ENCODE results near the gene RBFA.

RBFA gene

GRCh38 chr18:80076379-80076778 is 42.1 kb downstream of the RBFA start:
- no peak for DNase-seq

DNA sequence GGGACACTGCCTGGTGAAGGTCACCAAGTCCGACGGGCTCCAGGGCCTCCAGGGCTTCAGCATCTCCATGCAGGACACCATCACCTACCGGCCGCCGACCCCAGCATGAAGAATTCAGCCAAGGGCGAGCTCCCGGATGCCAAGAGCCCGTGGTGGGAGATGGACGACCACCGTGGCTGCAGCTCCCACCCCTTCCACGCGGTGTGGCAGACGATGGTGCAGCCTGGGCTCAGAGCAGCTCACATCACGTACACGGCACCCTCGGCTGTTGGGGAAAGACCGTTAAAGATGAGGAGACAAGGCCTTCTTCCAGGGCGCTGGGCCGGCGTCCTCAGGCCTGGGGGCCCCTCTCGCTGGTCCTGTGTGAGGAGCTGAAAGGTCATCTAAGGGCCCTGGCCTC is 43.6 kb downstream of the RBFA start:
- DNase-seq, result no peak
